ENCODE results near the gene RBBP5.

The RBBP5 gene

GRCh38 chr1:205169248-205169647 is 47.5 kb upstream of the RBBP5 start:
- Histone ChIP-seq H3K9ac (ENCODE audit: low read depth, low read length, poor library complexity) (no peak overlapping the region), H3K79me1 (ENCODE audit: low read depth, low read length) (no peaks in the 10 kb centered on the region), H3K18ac (ENCODE audit: low read length) (no peak overlapping the region), H3K9me3 (replicated peaks in 1 of 2; ENCODE audit: control insufficient read depth in 2 of 2, insufficient read depth in 1 of 2, low read depth in 1 of 2, low read length in 2 of 2) (no peaks in the 10 kb centered on the region), H2BK12ac (ENCODE audit: low read length) (no peak overlapping the region), H2BK15ac (ENCODE audit: low read length) (no peak overlapping the region), H3K27me3 (ENCODE audit: control insufficient read depth in 3 of 3, insufficient read depth in 3 of 3, low read depth in 1 of 3, low read length in 3 of 3) (no peaks in the 10 kb centered on the region), H3K4ac (ENCODE audit: low read length) (no peak overlapping the region), H3K14ac (ENCODE audit: low read length) (no peak overlapping the region), H3K4me1 (ENCODE audit: control insufficient read depth in 2 of 2, insufficient read depth in 1 of 2, low read depth in 1 of 2, low read length in 2 of 2) (no peaks in the 10 kb centered on the region), H2BK5ac (ENCODE audit: low read length) (no peak overlapping the region), H3K36me3 (replicated peaks in 1 of 2; ENCODE audit: control insufficient read depth in 2 of 2, insufficient read depth in 2 of 2, low read length in 2 of 2) (peaks cover 2 to 44% of the 10 kb centered on the region in 2 donors), H3K4me3 (ENCODE audit: low read length in 2 of 2) (no peak overlapping the region), H4K8ac (ENCODE audit: low read depth, low read length) (no peak overlapping the region), H2AK5ac (ENCODE audit: low read depth, low read length) (no peak overlapping the region), H2AFZ (ENCODE audit: low read length) (no peak overlapping the region), H4K91ac (ENCODE audit: low read depth, low read length, poor library complexity) (no peak overlapping the region), H2BK120ac (ENCODE audit: low read depth, low read length) (no peak overlapping the region), H3K23ac (ENCODE audit: low read depth, low read length, poor library complexity) (no peak overlapping the region), H3K27ac (replicated peaks; ENCODE audit: low read length) (no peak overlapping the region), H3K4me2 (ENCODE audit: insufficient read depth, low read length, poor library complexity, severe bottlenecking) (no peak overlapping the region)
- no CpG with 5 or more reads among the region's 10 CpGs for whole genome bisulfite sequencing, 2 donors (ENCODE audit: extremely low coverage in 2 of 2, insufficient read length in 2 of 2, insufficient replicate concordance in 1 of 2)
- no peak for DNase-seq (ENCODE audit: low spot score)

- H3K4me1 ChIP-seq (ENCODE audit: control insufficient read depth in 2 of 2, insufficient read depth in 1 of 2, low read depth in 1 of 2, low read length in 2 of 2): no peaks in the 10 kb centered on the region
- no peak overlapping the region for H2AFZ ChIP-seq (ENCODE audit: low read length)
- H2BK12ac ChIP-seq (ENCODE audit: low read length): no peak overlapping the region
- H2BK120ac ChIP-seq (ENCODE audit: low read depth, low read length): no peak overlapping the region
- H3K18ac ChIP-seq (ENCODE audit: low read length): no peak overlapping the region
- no peak overlapping the region for H3K14ac ChIP-seq (ENCODE audit: low read length)
- no peak overlapping the region for H2BK5ac ChIP-seq (ENCODE audit: low read length)
- no CpG with 5 or more reads among the region's 1 CpG for WGBS, 2 donors (ENCODE audit: extremely low coverage in 2 of 2, insufficient read length in 2 of 2, insufficient replicate concordance in 1 of 2)
- H3K4me3 ChIP-seq (ENCODE audit: low read length in 2 of 2): no peak overlapping the region
- DNase-seq (ENCODE audit: low spot score): no peak
- H3K23ac ChIP-seq (ENCODE audit: low read depth, low read length, poor library complexity): no peak overlapping the region
- H3K27ac ChIP-seq (replicated peaks; ENCODE audit: low read length): no peak overlapping the region
- H4K91ac ChIP-seq (ENCODE audit: low read depth, low read length, poor library complexity): no peak overlapping the region
- H3K4ac ChIP-seq (ENCODE audit: low read length): no peak overlapping the region
- H3K27me3 ChIP-seq (ENCODE audit: control insufficient read depth in 3 of 3, insufficient read depth in 3 of 3, low read depth in 1 of 3, low read length in 3 of 3): no peaks in the 10 kb centered on the region
- H3K79me1 ChIP-seq (ENCODE audit: low read depth, low read length): no peaks in the 10 kb centered on the region
- no peak overlapping the region for H3K4me2 ChIP-seq (ENCODE audit: insufficient read depth, low read length, poor library complexity, severe bottlenecking)
- H3K9ac ChIP-seq (ENCODE audit: low read depth, low read length, poor library complexity): no peak overlapping the region
- H4K8ac ChIP-seq (ENCODE audit: low read depth, low read length): no peak overlapping the region
- H3K9me3 ChIP-seq (replicated peaks in 1 of 2; ENCODE audit: control insufficient read depth in 2 of 2, insufficient read depth in 1 of 2, low read depth in 1 of 2, low read length in 2 of 2): no peaks in the 10 kb centered on the region
- H2AK5ac ChIP-seq (ENCODE audit: low read depth, low read length): no peak overlapping the region
- H2BK15ac ChIP-seq (ENCODE audit: low read length): no peak overlapping the region
- peaks cover 9 to 53% of the 10 kb centered on the region in 2 donors for H3K36me3 ChIP-seq (replicated peaks in 1 of 2; ENCODE audit: control insufficient read depth in 2 of 2, insufficient read depth in 2 of 2, low read length in 2 of 2)
Measured at GRCh38 chr1:205168291-205168690, 46.5 kb upstream of the RBBP5 start.

- peaks cover 27 to 79% of the 10 kb centered on the region in 2 donors for H3K36me3 ChIP-seq (replicated peaks in 1 of 2; ENCODE audit: control insufficient read depth in 2 of 2, insufficient read depth in 2 of 2, low read length in 2 of 2)
- no peak overlapping the region for H3K27ac ChIP-seq (replicated peaks; ENCODE audit: low read length)
- H2BK12ac ChIP-seq (ENCODE audit: low read length): no peak overlapping the region
Measured at GRCh38 chr1:205162301-205162700, 40.5 kb upstream of the RBBP5 start.

GRCh38 chr1:205161076-205161475 is 39.3 kb upstream of the RBBP5 start:
- no peak overlapping the region for H2BK12ac ChIP-seq (ENCODE audit: low read length)
- H3K27ac ChIP-seq (replicated peaks; ENCODE audit: low read length): no peak overlapping the region
- H3K4me1 ChIP-seq (ENCODE audit: control insufficient read depth in 2 of 2, insufficient read depth in 1 of 2, low read depth in 1 of 2, low read length in 2 of 2): no peaks in the 10 kb centered on the region
- no peak overlapping the region for H3K14ac ChIP-seq (ENCODE audit: low read length)
- no peak overlapping the region for H4K91ac ChIP-seq (ENCODE audit: low read depth, low read length, poor library complexity)
- no peak overlapping the region for H3K9ac ChIP-seq (ENCODE audit: low read depth, low read length, poor library complexity)
- no peak overlapping the region for H3K23ac ChIP-seq (ENCODE audit: low read depth, low read length, poor library complexity)
- H3K36me3 ChIP-seq (replicated peaks in 1 of 2; ENCODE audit: control insufficient read depth in 2 of 2, insufficient read depth in 2 of 2, low read length in 2 of 2): peaks cover 37 to 84% of the 10 kb centered on the region in 2 donors
- H2BK15ac ChIP-seq (ENCODE audit: low read length): no peak overlapping the region
- no peak overlapping the region for H2BK5ac ChIP-seq (ENCODE audit: low read length)
- DNase-seq (ENCODE audit: low spot score): no peak
- H3K9me3 ChIP-seq (replicated peaks in 1 of 2; ENCODE audit: control insufficient read depth in 2 of 2, insufficient read depth in 1 of 2, low read depth in 1 of 2, low read length in 2 of 2): peaks cover 7 to 19% of the 10 kb centered on the region in 2 donors
- no CpG with 5 or more reads among the region's 6 CpGs for WGBS, 2 donors (ENCODE audit: extremely low coverage in 2 of 2, insufficient read length in 2 of 2, insufficient replicate concordance in 1 of 2)
- no peaks in the 10 kb centered on the region for H3K27me3 ChIP-seq (ENCODE audit: control insufficient read depth in 3 of 3, insufficient read depth in 3 of 3, low read depth in 1 of 3, low read length in 3 of 3)
- H3K79me1 ChIP-seq (ENCODE audit: low read depth, low read length): no peaks in the 10 kb centered on the region
- H2BK120ac ChIP-seq (ENCODE audit: low read depth, low read length): no peak overlapping the region
- no peak overlapping the region for H3K18ac ChIP-seq (ENCODE audit: low read length)
- no peak overlapping the region for H4K8ac ChIP-seq (ENCODE audit: low read depth, low read length)
- H3K4me3 ChIP-seq (ENCODE audit: low read length in 2 of 2): no peak overlapping the region
- H2AK5ac ChIP-seq (ENCODE audit: low read depth, low read length): no peak overlapping the region
- no peak overlapping the region for H2AFZ ChIP-seq (ENCODE audit: low read length)
- H3K4ac ChIP-seq (ENCODE audit: low read length): no peak overlapping the region
- H3K4me2 ChIP-seq (ENCODE audit: insufficient read depth, low read length, poor library complexity, severe bottlenecking): no peak overlapping the region

More at GRCh38 chr1:205162301-205162700, 40.5 kb upstream of the RBBP5 start:
- H3K9ac ChIP-seq (ENCODE audit: low read depth, low read length, poor library complexity): no peak overlapping the region
- H4K8ac ChIP-seq (ENCODE audit: low read depth, low read length): no peak overlapping the region
- no peak overlapping the region for H3K23ac ChIP-seq (ENCODE audit: low read depth, low read length, poor library complexity)
- H2BK5ac ChIP-seq (ENCODE audit: low read length): no peak overlapping the region
- no peaks in the 10 kb centered on the region for H3K27me3 ChIP-seq (ENCODE audit: control insufficient read depth in 3 of 3, insufficient read depth in 3 of 3, low read depth in 1 of 3, low read length in 3 of 3)
- H3K79me1 ChIP-seq (ENCODE audit: low read depth, low read length): no peaks in the 10 kb centered on the region
- H2AK5ac ChIP-seq (ENCODE audit: low read depth, low read length): no peak overlapping the region
- H3K18ac ChIP-seq (ENCODE audit: low read length): no peak overlapping the region
- no peak overlapping the region for H3K4me2 ChIP-seq (ENCODE audit: insufficient read depth, low read length, poor library complexity, severe bottlenecking)
- DNase-seq (ENCODE audit: low spot score): no peak
- no peak overlapping the region for H3K4ac ChIP-seq (ENCODE audit: low read length)
- no peak overlapping the region for H2BK15ac ChIP-seq (ENCODE audit: low read length)
- H2BK120ac ChIP-seq (ENCODE audit: low read depth, low read length): no peak overlapping the region
- H3K4me1 ChIP-seq (ENCODE audit: control insufficient read depth in 2 of 2, insufficient read depth in 1 of 2, low read depth in 1 of 2, low read length in 2 of 2): no peaks in the 10 kb centered on the region
- H3K9me3 ChIP-seq (replicated peaks in 1 of 2; ENCODE audit: control insufficient read depth in 2 of 2, insufficient read depth in 1 of 2, low read depth in 1 of 2, low read length in 2 of 2): peaks cover 0 to 6% of the 10 kb centered on the region in 2 donors
- no peak overlapping the region for H3K14ac ChIP-seq (ENCODE audit: low read length)
- no peak overlapping the region for H2AFZ ChIP-seq (ENCODE audit: low read length)
- H3K4me3 ChIP-seq (ENCODE audit: low read length in 2 of 2): no peak overlapping the region
- WGBS, 2 donors (ENCODE audit: extremely low coverage in 2 of 2, insufficient read length in 2 of 2, insufficient replicate concordance in 1 of 2): no CpG with 5 or more reads among the region's 1 CpG
- no peak overlapping the region for H4K91ac ChIP-seq (ENCODE audit: low read depth, low read length, poor library complexity)

Measured in neuronal stem cell (in vitro differentiated cells).